PC-3 (cell line): ENCODE data around the gene SLC25A30. TPM values are rescaled to one million over a fixed set of nuclear protein-coding genes. Genes with fewer than 3 reads are reported as not detected.

Experiments
- ATAC-seq: fragments of 200-7000 bp; cut with Tn5 transposase; 2 replicates; pipeline ENCODE4 v1.9.1; 2020; ENCODE audit warnings: mild to moderate bottlenecking, moderate library complexity
- BruUV-seq: library from RNA; stranded (reverse); fragments of 400-500 nt; replicated peaks from 2 replicates; lab custom pipeline; 2021; lab: Mats Ljungman, UMichigan
- CTCF ChIA-PET: fragments of 300-600 bp; sonication (Branson Sonifier 250); formaldehyde crosslinking; loops from one replicate; lab custom pipeline; 2022; ENCODE audit warnings: antibody characterized with exemption; lab: Charles Lee
- POLR2A ChIA-PET: fragments of 300-600 bp; sonication (Branson Sonifier 250); formaldehyde crosslinking; loops from one replicate; lab custom pipeline; 2022; ENCODE audit warnings: antibody characterized with exemption; ENCODE audit not compliant: unreplicated experiment; lab: Charles Lee
- DNase-seq: peaks from one replicate; pipeline ENCODE4 v3.0.0-alpha.2; 2015
- H2AFZ ChIP-seq: fragments of 300-600 bp; sonication (generic); 2 replicates; pipeline ENCODE4 v1.6.0; 2016; ENCODE audit warnings: antibody characterized with exemption, low read length
- H3F3A ChIP-seq: fragments of 300-600 bp; sonication (generic); one replicate; pipeline ENCODE4 v1.6.0; 2017; ENCODE audit warnings: antibody characterized with exemption, low read length, control low read depth, mild to moderate bottlenecking; ENCODE audit not compliant: unreplicated experiment
- H3K27ac ChIP-seq: fragments of 300-600 bp; sonication (generic); 2 replicates; pipeline ENCODE4 v1.5.1; 2016; ENCODE audit warnings: mild to moderate bottlenecking, low read length
- H3K27me3 ChIP-seq: fragments of 300-600 bp; sonication (generic); 2 replicates; pipeline ENCODE4 v1.6.1; 2016; ENCODE audit warnings: low read length, mixed read lengths
- H3K36me3 ChIP-seq: fragments of 300-600 bp; sonication (generic); 2 replicates; pipeline ENCODE4 v1.6.1; 2016; ENCODE audit warnings: low read depth, mixed run types, low read length, mixed read lengths
- H3K4me1 ChIP-seq: fragments of 300-600 bp; sonication (generic); 2 replicates; pipeline ENCODE4 v1.5.1; 2016; ENCODE audit warnings: low read length; ENCODE audit not compliant: insufficient read depth
- H3K4me2 ChIP-seq: fragments of 300-600 bp; sonication (generic); 2 replicates; pipeline ENCODE4 v1.6.0; 2016; ENCODE audit warnings: low read length
- H3K4me3 ChIP-seq: fragments of 300-600 bp; sonication (generic); 2 replicates; pipeline ENCODE4 v1.5.1; 2016; ENCODE audit warnings: mild to moderate bottlenecking, low read length, mixed read lengths
- H3K79me2 ChIP-seq: fragments of 300-600 bp; sonication (generic); 2 replicates; pipeline ENCODE4 v1.6.1; 2017; ENCODE audit warnings: low read length, mixed read lengths
- H3K9ac ChIP-seq: fragments of 300-600 bp; sonication (generic); 2 replicates; pipeline ENCODE4 v1.6.0; 2016; ENCODE audit warnings: mild to moderate bottlenecking, low read length
- H3K9me2 ChIP-seq: fragments of 300-600 bp; sonication (generic); replicated peaks from 2 replicates; pipeline ENCODE4 v1.6.1; 2016; ENCODE audit warnings: mixed run types, low read length, mixed read lengths
- H3K9me3 ChIP-seq: fragments of 300-600 bp; sonication (generic); 2 replicates; pipeline ENCODE4 v1.6.1; 2016; ENCODE audit warnings: low read length, mixed read lengths
- H4K20me1 ChIP-seq: fragments of 300-600 bp; sonication (generic); 2 replicates; pipeline ENCODE4 v1.6.1; 2016; ENCODE audit warnings: low read length, mixed read lengths
- EZH2 ChIP-seq: fragments of 300-600 bp; sonication (generic); IDR thresholded peaks from one replicate; pipeline ENCODE4 v1.6.1; 2017; ENCODE audit warnings: antibody characterized with exemption, mild to moderate bottlenecking, low read length; ENCODE audit not compliant: unreplicated experiment
- EZH2phosphoT487 ChIP-seq: fragments of 300-600 bp; sonication (generic); IDR thresholded peaks from 2 replicates; pipeline ENCODE4 v1.6.1; 2018; ENCODE audit warnings: mild to moderate bottlenecking, antibody characterized with exemption, low read length, borderline replicate concordance
- intact Hi-C: fragments of 100-400 bp; cut with micrococcal nuclease; formaldehyde crosslinking; loops from 2 replicates; pipeline ENCODE4 v1.9.0; 2023
- total RNA-seq: library from RNA; depleted of rRNA; stranded (reverse); fragments of >200 nt; gene quantifications from 2 replicates; pipeline ENCODE4 v1.2.3, GENCODE V29; 2014
- TF ChIP-seq, protein P1 (sequence below): fragments of 300-600 bp; sonication (generic); conservative IDR thresholded peaks from 2 replicates; pipeline ENCODE4 v1.5.1; 2017; ENCODE audit warnings: antibody characterized with exemption, low read depth, mild to moderate bottlenecking, low read length

Gene SLC25A30
- total RNA-seq, 1 experiment from 2014 or later: 8.0 TPM

DNA sequence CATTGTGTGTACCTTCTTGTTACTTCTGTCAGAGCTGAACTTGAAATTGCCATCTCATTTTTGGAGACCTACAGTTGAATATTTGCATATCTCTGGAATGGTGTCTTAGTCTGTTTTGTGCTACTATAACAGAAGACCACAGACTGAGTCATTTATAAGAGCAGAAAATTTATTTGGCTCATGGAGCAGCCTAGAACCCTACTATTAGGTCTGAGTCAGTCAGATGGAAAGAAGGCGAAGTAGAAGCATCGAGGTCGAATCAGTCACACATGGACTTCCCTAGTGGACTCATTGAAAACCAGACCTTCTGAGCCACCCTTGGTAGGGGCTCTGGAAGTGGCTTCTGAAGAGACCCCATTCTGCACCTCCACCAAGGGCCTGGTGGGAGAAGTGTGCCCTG lies 43.3 kb downstream of the SLC25A30 start:
- no peak overlapping the region for H3K9ac ChIP-seq
- no peaks in the 10 kb centered on the region for H3K36me3 ChIP-seq
- H3K27ac ChIP-seq: no peak overlapping the region
- ChIA-PET CTCF (no interaction called here), POLR2A (no interaction called here)
- no peak for TF ChIP-seq EZH2
- TF ChIP-seq, protein P1, sequence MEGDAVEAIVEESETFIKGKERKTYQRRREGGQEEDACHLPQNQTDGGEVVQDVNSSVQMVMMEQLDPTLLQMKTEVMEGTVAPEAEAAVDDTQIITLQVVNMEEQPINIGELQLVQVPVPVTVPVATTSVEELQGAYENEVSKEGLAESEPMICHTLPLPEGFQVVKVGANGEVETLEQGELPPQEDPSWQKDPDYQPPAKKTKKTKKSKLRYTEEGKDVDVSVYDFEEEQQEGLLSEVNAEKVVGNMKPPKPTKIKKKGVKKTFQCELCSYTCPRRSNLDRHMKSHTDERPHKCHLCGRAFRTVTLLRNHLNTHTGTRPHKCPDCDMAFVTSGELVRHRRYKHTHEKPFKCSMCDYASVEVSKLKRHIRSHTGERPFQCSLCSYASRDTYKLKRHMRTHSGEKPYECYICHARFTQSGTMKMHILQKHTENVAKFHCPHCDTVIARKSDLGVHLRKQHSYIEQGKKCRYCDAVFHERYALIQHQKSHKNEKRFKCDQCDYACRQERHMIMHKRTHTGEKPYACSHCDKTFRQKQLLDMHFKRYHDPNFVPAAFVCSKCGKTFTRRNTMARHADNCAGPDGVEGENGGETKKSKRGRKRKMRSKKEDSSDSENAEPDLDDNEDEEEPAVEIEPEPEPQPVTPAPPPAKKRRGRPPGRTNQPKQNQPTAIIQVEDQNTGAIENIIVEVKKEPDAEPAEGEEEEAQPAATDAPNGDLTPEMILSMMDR: no peak
- no peak for TF ChIP-seq EZH2phosphoT487
- BruUV-seq: no TSS peak
- no peak overlapping the region for H2AFZ ChIP-seq
- H3K4me2 ChIP-seq: no peak overlapping the region
- intact Hi-C loops: no loop called here
- no peaks in the 10 kb centered on the region for H3F3A ChIP-seq
- no peaks in the 10 kb centered on the region for H3K9me3 ChIP-seq
- no peaks in the 10 kb centered on the region for H4K20me1 ChIP-seq
- H3K9me2 ChIP-seq: no peaks in the 10 kb centered on the region
- H3K27me3 ChIP-seq: no peaks in the 10 kb centered on the region
- DNase-seq (no peak), ATAC-seq (no peak)
- no peaks in the 10 kb centered on the region for H3K4me1 ChIP-seq
- H3K79me2 ChIP-seq: no peaks in the 10 kb centered on the region
- no peak overlapping the region for H3K4me3 ChIP-seq

DNA sequence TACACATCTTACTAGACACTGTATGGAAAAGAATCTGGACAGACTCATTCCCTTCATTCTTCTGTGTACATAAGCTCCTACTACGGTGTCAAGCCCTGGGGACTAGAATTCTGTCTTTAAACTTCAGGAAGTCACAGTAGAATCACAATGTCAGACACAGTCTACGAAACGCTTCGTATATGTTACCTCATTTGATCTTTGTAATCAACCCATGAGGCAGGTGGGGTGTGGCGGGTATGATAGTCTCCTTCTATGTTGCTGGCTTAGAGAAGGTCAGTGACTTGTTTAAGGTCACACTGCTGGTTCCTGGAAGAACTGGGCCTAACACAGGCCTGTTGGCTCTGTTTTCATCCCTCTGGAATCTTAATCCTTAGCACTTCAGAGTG lies 45.0 kb downstream of the SLC25A30 start:
- H3K79me2 ChIP-seq: no peaks in the 10 kb centered on the region
- H3K4me3 ChIP-seq: no peak overlapping the region
- TF ChIP-seq, protein P1: no peak
- TF ChIP-seq EZH2: no peak
- TF ChIP-seq EZH2phosphoT487: no peak
- H3K27ac ChIP-seq: no peak overlapping the region
- ChIA-PET POLR2A (no interaction called here), CTCF (interaction anchor here (0.6 kb wide), 1 partner anchor 139 kb away, joined by 5 read pairs; no protein-coding TSS in a partner anchor)
- H3K9me2 ChIP-seq: no peaks in the 10 kb centered on the region
- H3F3A ChIP-seq: no peaks in the 10 kb centered on the region
- intact Hi-C loops: no loop called here
- H3K9ac ChIP-seq: no peak overlapping the region
- BruUV-seq: no TSS peak
- H3K27me3 ChIP-seq: no peaks in the 10 kb centered on the region
- H3K36me3 ChIP-seq: no peaks in the 10 kb centered on the region
- no peaks in the 10 kb centered on the region for H4K20me1 ChIP-seq
- no peak for DNase-seq
- no peak overlapping the region for H3K4me2 ChIP-seq
- H3K9me3 ChIP-seq: no peaks in the 10 kb centered on the region
- ATAC-seq: no peak
- H3K4me1 ChIP-seq: peaks cover 11% of the 10 kb centered on the region
- H2AFZ ChIP-seq: no peak overlapping the region

DNA sequence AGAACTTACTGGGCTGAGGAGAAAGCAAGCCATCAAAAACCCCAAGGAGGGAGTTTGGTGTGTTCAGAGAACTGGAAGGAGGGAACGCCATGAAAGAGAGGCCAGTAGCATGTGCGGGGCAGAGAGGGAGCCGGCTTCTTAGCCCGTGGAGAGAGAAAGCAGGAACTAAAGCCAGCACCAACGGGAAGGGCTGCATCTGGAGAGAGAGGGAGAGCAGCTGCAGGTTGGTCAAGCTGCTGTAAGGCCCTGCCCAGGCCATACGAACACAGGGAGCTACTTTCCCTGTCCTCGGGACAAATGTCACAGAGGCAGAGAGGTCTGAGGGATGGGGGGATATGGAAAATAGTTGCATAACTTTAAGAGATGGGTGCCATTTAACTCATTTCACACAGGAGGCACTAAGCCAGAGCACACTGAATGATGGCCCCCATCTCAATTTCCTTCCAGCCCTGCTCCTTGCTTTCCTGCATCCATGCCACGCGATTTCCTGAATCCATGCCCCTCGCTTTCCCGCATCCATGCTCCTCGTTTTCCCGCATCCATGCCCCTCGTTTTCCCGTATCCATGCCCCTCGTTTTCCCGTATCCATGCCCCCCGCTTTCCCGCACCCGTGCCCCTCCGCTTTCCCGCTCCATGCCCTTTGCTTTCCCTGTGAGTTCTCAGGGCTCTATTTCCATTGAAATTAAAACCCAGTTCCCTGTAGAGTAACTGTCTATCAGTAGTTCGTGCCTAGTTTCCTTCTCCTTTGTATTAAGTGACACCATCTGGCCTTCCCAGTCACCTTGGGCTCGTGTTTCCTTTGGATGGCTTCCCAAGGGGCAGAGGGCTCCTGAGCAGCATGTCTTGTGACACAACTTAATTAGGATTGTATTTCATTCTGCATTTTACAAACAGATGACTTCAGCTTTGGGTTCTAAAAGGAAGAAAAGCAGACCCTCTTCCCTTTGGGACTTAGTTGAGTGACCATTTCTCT lies 45.7 kb downstream of the SLC25A30 start:
- H3K27ac ChIP-seq: no peak overlapping the region
- DNase-seq (no peak), ATAC-seq (no peak)
- intact Hi-C loops: no loop called here
- H3K9me2 ChIP-seq: no peaks in the 10 kb centered on the region
- no peak overlapping the region for H2AFZ ChIP-seq
- H3K4me2 ChIP-seq: no peak overlapping the region
- H3K27me3 ChIP-seq: no peaks in the 10 kb centered on the region
- TF ChIP-seq EZH2 (no peak), EZH2phosphoT487 (no peak)
- TF ChIP-seq, protein P1: no peak
- CTCF ChIA-PET: interaction anchor here (1.4 kb wide), 1 partner anchor 22 kb away, joined by 6 read pairs; no protein-coding TSS in a partner anchor
- H3K9me3 ChIP-seq: no peaks in the 10 kb centered on the region
- no TSS peak for BruUV-seq
- H3F3A ChIP-seq: no peaks in the 10 kb centered on the region
- no peak overlapping the region for H3K9ac ChIP-seq
- H3K36me3 ChIP-seq: no peaks in the 10 kb centered on the region
- no peaks in the 10 kb centered on the region for H3K79me2 ChIP-seq
- POLR2A ChIA-PET: no interaction called here
- no peaks in the 10 kb centered on the region for H4K20me1 ChIP-seq
- peaks cover 18% of the 10 kb centered on the region for H3K4me1 ChIP-seq
- H3K4me3 ChIP-seq: no peak overlapping the region
